Heart right ventricle (tissue), 16 donors: Measurements from ENCODE around the gene WDR81. TPM values are rescaled to one million over a fixed set of nuclear protein-coding genes. Genes with fewer than 3 reads are reported as not detected.
"Not testable (repeated sequence)": the region's sequence is repeated elsewhere in the genome, so short reads cannot be mapped to it uniquely, and the experiment has no call there.

Experiments
- ATAC-seq, 8 donors: fragments of 200-7000 bp; cut with Tn5 transposase; one replicate each; pipeline ENCODE4 v1.9.1; 2020; ENCODE audit warnings: mild to moderate bottlenecking in 8 of 8, moderate library complexity in 8 of 8, moderate number of reproducible peaks in 1 of 8
- DNase-seq, 2 donors: peaks; one replicate each; pipeline ENCODE4 v3.0.0-alpha.2; 2020
- H3K27ac ChIP-seq, 10 donors: fragments of 200-600 bp; sonication (generic) in 2 of 10; one replicate each; pipeline versions ENCODE4 v1.5.0 to v1.8.0; 2020 to 2022; ENCODE audit warnings: mild to moderate bottlenecking in 3 of 10
- H3K27me3 ChIP-seq, 7 donors: fragments of 200-600 bp; one replicate each; pipeline ENCODE4 v1.8.0; 2021 to 2022; ENCODE audit warnings: mild to moderate bottlenecking in 2 of 7
- H3K36me3 ChIP-seq, 9 donors: fragments of 200-600 bp; sonication (generic) in 1 of 9; one replicate each; pipeline versions ENCODE4 v1.5.0 to v1.8.0; 2020 to 2022; ENCODE audit warnings: mild to moderate bottlenecking in 2 of 9
- H3K4me1 ChIP-seq, 9 donors: fragments of 200-600 bp; sonication (generic) in 1 of 9; one replicate each; pipeline versions ENCODE4 v1.5.0 to v1.8.0; 2020 to 2022; ENCODE audit warnings: mild to moderate bottlenecking in 4 of 9
- H3K4me3 ChIP-seq, 10 donors: fragments of 200-600 bp; sonication (generic) in 2 of 10; one replicate each; pipeline versions ENCODE4 v1.5.0 to v1.8.0; 2020 to 2022; ENCODE audit warnings: mild to moderate bottlenecking in 7 of 10, moderate library complexity in 2 of 10
- H3K9me3 ChIP-seq, 11 donors: fragments of 200-600 bp in 10 of 11; sonication (generic) in 2 of 11; one replicate each; pipeline versions ENCODE4 v1.5.0 to v1.8.0; 2013 to 2022; ENCODE audit warnings: mild to moderate bottlenecking in 2 of 11, control low read depth in 1 of 11, moderate library complexity in 1 of 11
- CTCF ChIP-seq, 9 donors: fragments of 200-600 bp; sonication (generic) in 2 of 9; IDR thresholded peaks; one replicate each; pipeline versions ENCODE4 v1.5.0 to v1.8.0; 2021 to 2022; ENCODE audit warnings: antibody characterized with exemption in 9 of 9, mild to moderate bottlenecking in 5 of 9, moderate library complexity in 1 of 9
- WGBS, 2 donors: extraction: QIAGEN DNeasy Blood & Tissue Kit; methylation state at CpG; one replicate each; pipeline ENCODE4 v1.1.7; 2013; ENCODE audit warnings: inconsistent platforms in 1 of 2; 5-methylcytosine and 5-hydroxymethylcytosine counted together
- intact Hi-C, 10 donors: fragments of 100-400 bp; cut with DNase I; formaldehyde crosslinking; loops; one replicate each; pipeline versions ENCODE4 v1.11.1 to v1.14.2; 2022
- polyA plus RNA-seq, 2 donors: library from polyadenylated mRNA; stranded (reverse); fragments of 200-250 nt; gene quantifications; one replicate each; pipeline ENCODE4 v1.2.3, GENCODE V29; 2013
- total RNA-seq, 10 donors: library from RNA; stranded (reverse); fragmentation: NEBNext Ultra II Directional in 3 of 10; extraction: Animal tissue kit (Norgen Biotek cat#: 25700) in 3 of 10; gene quantifications; one replicate each; pipeline versions ENCODE4 v1.2.1 to v1.2.4, GENCODE V29; 2021 to 2023
- donor health status: Arrhythmogenic right ventricular cardiomyopathy.
- donor health status: ischemic (EF 13 %, LVEDD 7.1; RV severe dilation, severe dysfunction).
- donor health status: healthy with polysubstance abuse.
- donor health status: DM: no; HTN: yes; CAD: no.
- donor health status: DM: no; HTN: no; CAD: no.
- donor health status: ischemic (EF 25% LVEDD 6.9; RV normal size, moderate dysfunction).
- donor health status: ischemic (EF 25% LVEDD 5.7; RV mildly dilated, moderate dysfunction).
- donor health status: healthy.
- donor health status: DM: yes; HTN: yes; CAD: no.
- donor health status: Ischemic cardiomyopathy.
- donor health status: ischemic (EF 35%, LVEDD 5.7; RV mildly dilated, moderate dysfunction).
- donor health status: nonischemic (EF 11% LVEDD 7.7; RV severe dilation, severe dysfunction).
- donor health status: DM: yes; HTN: yes; CAD: no.
- donor health status: PGD.
- donor health status: ischemic (EF 29% LVEDD 5.4; RV normal size, mild dysfunction).
- donor health status: nonischemic (EF 23%, LVEDD 6.1; RV moderate dilation, normal function).

WDR81 gene
- total and polyA plus RNA-seq, 12 donors, result 7.7 to 16.9 (median 9.2) TPM

GRCh38 chr17:1716912-1717695 lies 7.4 kb upstream of the WDR81 start:
- peaks cover 17 to 60% (median 50%) of the 10 kb centered on the region in 9 donors for H3K4me1 ChIP-seq
- WGBS, 2 donors, result 0% methylated on average over 13 of the region's 13 CpGs
- peak overlapping the region; percentile 45 to 99 (median 81) for H3K4me3 ChIP-seq
- peaks cover 0 to 26% (median 18%) of the 10 kb centered on the region in 9 donors for H3K36me3 ChIP-seq
- H3K9me3 ChIP-seq, result no peaks in the 10 kb centered on the region
- TF ChIP-seq CTCF (IDR thresholded peaks at IDR 0.05), result no peak
- intact Hi-C loops, result loop anchor here in 3 of 10 donors (2.0 to 10.0 kb wide), 7 partner anchors 32 to 452 kb away; partner anchors contain the start of genes PRPF8 (in 1 of the 3) and RILP (in 1 of the 3)
- ATAC-seq (peak; percentile 53 to 79 (median 68)), DNase-seq (peak; percentile 77 to 97)
- H3K27ac ChIP-seq, result peak overlapping the region; percentile 97 to 100 (median 98)
- no peaks in the 10 kb centered on the region for H3K27me3 ChIP-seq

GRCh38 chr17:1718362-1719165 lies 5.9 kb upstream of the WDR81 start:
- WGBS, 2 donors, result 64 to 67% methylated on average over 19 of the region's 19 CpGs
- peak overlapping the region; percentile 97 to 100 (median 98) for H3K27ac ChIP-seq

GRCh38 chr17:1720856-1721386 lies 3.6 kb upstream of the WDR81 start:
- Histone ChIP-seq H3K9me3 (no peaks in the 10 kb centered on the region), H3K27ac (peak overlapping the region in 7 of 10 donors; percentile 21 to 77 (median 63)), H3K4me1 (peaks cover 18 to 64% (median 43%) of the 10 kb centered on the region in 9 donors), H3K27me3 (no peaks in the 10 kb centered on the region), H3K4me3 (peak overlapping the region in 2 of 10 donors; percentile 22 to 30), H3K36me3 (peaks cover 0 to 2% (median 0%) of the 10 kb centered on the region in 9 donors)
- peak; percentile 91 to 98 (median 95) for TF ChIP-seq CTCF (IDR thresholded peaks at IDR 0.05)
- WGBS, 2 donors, result 30 to 37% methylated on average over 11 of the region's 11 CpGs
- peak in 1 of 2 donors; percentile 55 for DNase-seq
- ATAC-seq, result no peak
- intact Hi-C loops, result loop anchor here in 6 of 10 donors (2.0 to 10.0 kb wide), 8 partner anchors 61 to 324 kb away; partner anchors contain the start of genes OVCA2 (in 2 of the 6), DPH1 (in 1 of the 6) and RTN4RL1 (in 1 of the 6)

More at GRCh38 chr17:1718362-1719165, 5.9 kb upstream of the WDR81 start:
- Histone ChIP-seq H3K4me1 (peaks cover 15 to 57% (median 37%) of the 10 kb centered on the region in 9 donors), H3K36me3 (peaks cover 0 to 11% (median 3%) of the 10 kb centered on the region in 9 donors), H3K9me3 (no peaks in the 10 kb centered on the region), H3K27me3 (no peaks in the 10 kb centered on the region), H3K4me3 (peak overlapping the region in 1 of 10 donors; percentile 81)
- no peak for ATAC-seq
- DNase-seq, result no peak
- no peak for TF ChIP-seq CTCF (IDR thresholded peaks at IDR 0.05)
- intact Hi-C loops, result loop anchor here in 2 of 10 donors (5.0 to 10.0 kb wide), 4 partner anchors 126 to 454 kb away; no protein-coding TSS in a partner anchor

- WGBS, 2 donors, result 97 to 98% methylated on average over 8 of the region's 8 CpGs
- intact Hi-C loops, result loop anchor here in 6 of 10 donors (2.0 to 10.0 kb wide), 6 partner anchors 60 to 323 kb away; partner anchors contain the start of genes OVCA2 (in 2 of the 6), DPH1 (in 1 of the 6) and RTN4RL1 (in 1 of the 6)
- Histone ChIP-seq H3K36me3 (peaks cover 0 to 13% (median 0%) of the 10 kb centered on the region in 9 donors), H3K27ac (peak overlapping the region in 9 of 10 donors; percentile 2 to 97 (median 89)), H3K4me1 (peaks cover 18 to 75% (median 43%) of the 10 kb centered on the region in 9 donors)
- not testable (repeated sequence) for H3K4me3 ChIP-seq, H3K9me3 ChIP-seq, DNase-seq, ATAC-seq, H3K27me3 ChIP-seq
These were observed 2.5 kb upstream of the WDR81 start for GRCh38 chr17:1722022-1722421.
